SK-N-SH treated with all-trans-retinoic acid at 6 μM for 48 hours (cell line): Measurements from ENCODE around the gene DCP2.

Experiments
- CSDC2 ChIP-seq: fragments of 250-450 bp; sonication (Bioruptor Pico); IDR thresholded peaks from 2 replicates; pipeline ENCODE4 v1.5.0; 2020; ENCODE audit warnings: mild to moderate bottlenecking, moderate library complexity
- PATZ1 ChIP-seq: fragments of 250-450 bp; sonication (Bioruptor Pico); IDR thresholded peaks from 2 replicates; pipeline ENCODE4 v1.8.0; 2020; ENCODE audit warnings: mild to moderate bottlenecking, moderate library complexity, borderline replicate concordance
- POU6F1 ChIP-seq: fragments of 250-450 bp; sonication (Bioruptor Pico); IDR thresholded peaks from 2 replicates; pipeline ENCODE4 v1.8.0; 2021; ENCODE audit warnings: low read depth, mild to moderate bottlenecking, moderate library complexity, borderline replicate concordance
- PPARA ChIP-seq: fragments of 250-450 bp; sonication (Bioruptor Pico); IDR thresholded peaks from 2 replicates; pipeline ENCODE4 v1.5.0; 2020; ENCODE audit warnings: mild to moderate bottlenecking, borderline replicate concordance
- ZNF565 ChIP-seq: fragments of 450-650 bp; formaldehyde crosslinking; conservative IDR thresholded peaks from 2 replicates; pipeline ENCODE4 v1.5.0; 2020; ENCODE audit warnings: low read depth, mild to moderate bottlenecking, moderate library complexity
- TF ChIP-seq, protein P1 (sequence below): fragments of 250-450 bp; sonication (Bioruptor Pico); IDR thresholded peaks from 2 replicates; pipeline ENCODE4 v1.5.0; 2020; ENCODE audit warnings: mild to moderate bottlenecking, moderate library complexity
- TF ChIP-seq, protein P2 (sequence below): fragments of 250-450 bp; sonication (Bioruptor Pico); IDR thresholded peaks from 2 replicates; pipeline ENCODE4 v1.5.1; 2020; ENCODE audit warnings: low read depth, mild to moderate bottlenecking, moderate library complexity

DNA sequence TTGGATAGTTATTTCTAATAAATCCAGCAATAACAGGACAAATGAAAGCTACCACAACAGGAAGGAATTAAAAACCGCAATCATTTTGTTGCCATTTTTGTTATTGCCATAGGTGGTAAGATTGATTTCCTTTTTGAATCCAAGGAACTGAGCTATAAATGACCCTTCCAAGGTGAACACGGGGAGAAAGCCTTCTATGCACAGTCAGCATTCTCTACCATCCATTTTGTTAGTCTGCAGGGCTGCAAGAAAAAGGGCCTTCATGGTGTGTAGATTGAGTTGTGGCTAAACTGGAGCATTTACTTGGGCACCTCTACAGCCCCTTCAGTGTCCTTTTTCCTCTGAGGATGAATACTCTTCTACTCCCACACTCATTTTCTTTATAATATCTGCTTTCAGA lies 35.9 kb upstream of the DCP2 start:
- no peak for TF ChIP-seq POU6F1 (CRISPR knock-in tag)
- TF ChIP-seq, protein P1, sequence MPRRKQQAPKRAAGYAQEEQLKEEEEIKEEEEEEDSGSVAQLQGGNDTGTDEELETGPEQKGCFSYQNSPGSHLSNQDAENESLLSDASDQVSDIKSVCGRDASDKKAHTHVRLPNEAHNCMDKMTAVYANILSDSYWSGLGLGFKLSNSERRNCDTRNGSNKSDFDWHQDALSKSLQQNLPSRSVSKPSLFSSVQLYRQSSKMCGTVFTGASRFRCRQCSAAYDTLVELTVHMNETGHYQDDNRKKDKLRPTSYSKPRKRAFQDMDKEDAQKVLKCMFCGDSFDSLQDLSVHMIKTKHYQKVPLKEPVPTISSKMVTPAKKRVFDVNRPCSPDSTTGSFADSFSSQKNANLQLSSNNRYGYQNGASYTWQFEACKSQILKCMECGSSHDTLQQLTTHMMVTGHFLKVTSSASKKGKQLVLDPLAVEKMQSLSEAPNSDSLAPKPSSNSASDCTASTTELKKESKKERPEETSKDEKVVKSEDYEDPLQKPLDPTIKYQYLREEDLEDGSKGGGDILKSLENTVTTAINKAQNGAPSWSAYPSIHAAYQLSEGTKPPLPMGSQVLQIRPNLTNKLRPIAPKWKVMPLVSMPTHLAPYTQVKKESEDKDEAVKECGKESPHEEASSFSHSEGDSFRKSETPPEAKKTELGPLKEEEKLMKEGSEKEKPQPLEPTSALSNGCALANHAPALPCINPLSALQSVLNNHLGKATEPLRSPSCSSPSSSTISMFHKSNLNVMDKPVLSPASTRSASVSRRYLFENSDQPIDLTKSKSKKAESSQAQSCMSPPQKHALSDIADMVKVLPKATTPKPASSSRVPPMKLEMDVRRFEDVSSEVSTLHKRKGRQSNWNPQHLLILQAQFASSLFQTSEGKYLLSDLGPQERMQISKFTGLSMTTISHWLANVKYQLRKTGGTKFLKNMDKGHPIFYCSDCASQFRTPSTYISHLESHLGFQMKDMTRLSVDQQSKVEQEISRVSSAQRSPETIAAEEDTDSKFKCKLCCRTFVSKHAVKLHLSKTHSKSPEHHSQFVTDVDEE (CRISPR knock-in tag) = no peak
- TF ChIP-seq PATZ1 (CRISPR knock-in tag) = no peak
- TF ChIP-seq CSDC2 (CRISPR knock-in tag) = no peak
- no peak for TF ChIP-seq ZNF565 (CRISPR knock-in tag)
- TF ChIP-seq, protein P2, sequence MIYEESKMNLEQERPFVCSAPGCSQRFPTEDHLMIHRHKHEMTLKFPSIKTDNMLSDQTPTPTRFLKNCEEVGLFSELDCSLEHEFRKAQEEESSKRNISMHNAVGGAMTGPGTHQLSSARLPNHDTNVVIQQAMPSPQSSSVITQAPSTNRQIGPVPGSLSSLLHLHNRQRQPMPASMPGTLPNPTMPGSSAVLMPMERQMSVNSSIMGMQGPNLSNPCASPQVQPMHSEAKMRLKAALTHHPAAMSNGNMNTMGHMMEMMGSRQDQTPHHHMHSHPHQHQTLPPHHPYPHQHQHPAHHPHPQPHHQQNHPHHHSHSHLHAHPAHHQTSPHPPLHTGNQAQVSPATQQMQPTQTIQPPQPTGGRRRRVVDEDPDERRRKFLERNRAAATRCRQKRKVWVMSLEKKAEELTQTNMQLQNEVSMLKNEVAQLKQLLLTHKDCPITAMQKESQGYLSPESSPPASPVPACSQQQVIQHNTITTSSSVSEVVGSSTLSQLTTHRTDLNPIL (CRISPR knock-in tag) = no peak
- no peak for TF ChIP-seq PPARA
